ENCODE data around the gene GORASP2. TPM values are rescaled to one million over a fixed set of nuclear protein-coding genes. Genes with fewer than 3 reads are reported as not detected.
"Not testable (repeated sequence)": the region's sequence is repeated elsewhere in the genome, so short reads cannot be mapped to it uniquely, and the experiment has no call there.

Gene GORASP2
- total and polyA plus RNA-seq, 2 experiments from 2014 or later, result 44.5 to 45.2 TPM

GRCh38 chr2:170921873-170922272 lies 7.2 kb upstream of the GORASP2 start:
- peaks cover 13% of the 10 kb centered on the region for H3K27me3 Mint-ChIP-seq (ENCODE audit: insufficient read depth, low read depth, poor library complexity)
- not testable (repeated sequence) for H3K4me1 Mint-ChIP-seq; H4K20me1 ChIP-seq (replicated peaks; ENCODE audit: insufficient read depth); H3K4me3 ChIP-seq; H3K4me2 ChIP-seq; H3K27ac ChIP-seq (ENCODE audit: low read depth); DNase-seq (ENCODE audit: low spot score); ATAC-seq; H3K27ac Mint-ChIP-seq; H3K27me3 ChIP-seq (ENCODE audit: insufficient read depth); H3K9me2 ChIP-seq (ENCODE audit: insufficient read depth); H3K4me3 Mint-ChIP-seq; H2AFZ ChIP-seq; H3K36me3 ChIP-seq (ENCODE audit: insufficient read depth); H3K4me1 ChIP-seq (ENCODE audit: insufficient read depth); H3K79me2 ChIP-seq (replicated peaks; ENCODE audit: insufficient read depth); H3F3A ChIP-seq (replicated peaks; ENCODE audit: low read depth)
- H3K9me3 Mint-ChIP-seq, result peaks cover 81% of the 10 kb centered on the region
- peaks cover 67% of the 10 kb centered on the region for H3K36me3 Mint-ChIP-seq (ENCODE audit: low read depth)

GRCh38 chr2:170922634-170923494 lies 6.2 kb upstream of the GORASP2 start:
- H3K27ac Mint-ChIP-seq, result no peak overlapping the region
- Histone ChIP-seq H3K27me3 (ENCODE audit: insufficient read depth) (no peaks in the 10 kb centered on the region), H3F3A (replicated peaks; ENCODE audit: low read depth) (peaks cover 9% of the 10 kb centered on the region; the same call in 1 of the 2 replicates), H2AFZ (no peak overlapping the region), H4K20me1 (replicated peaks; ENCODE audit: insufficient read depth) (no peaks in the 10 kb centered on the region), H3K4me1 (ENCODE audit: insufficient read depth) (no peaks in the 10 kb centered on the region), H3K4me3 (no peak overlapping the region), H3K79me2 (replicated peaks; ENCODE audit: insufficient read depth) (no peaks in the 10 kb centered on the region), H3K36me3 (ENCODE audit: insufficient read depth) (no peaks in the 10 kb centered on the region), H3K27ac (ENCODE audit: low read depth) (no peak overlapping the region), H3K4me2 (no peak overlapping the region), H3K9me2 (ENCODE audit: insufficient read depth) (peaks cover 12% of the 10 kb centered on the region; the same call in 1 of the 2 replicates)
- TF ChIP-seq ZNF462 (CRISPR knock-in tag; IDR thresholded peaks at IDR 0.05), result no peak
- peaks cover 63% of the 10 kb centered on the region for H3K36me3 Mint-ChIP-seq (ENCODE audit: low read depth)
- H3K27me3 Mint-ChIP-seq (ENCODE audit: insufficient read depth, low read depth, poor library complexity), result peaks cover 15% of the 10 kb centered on the region
- no peak overlapping the region for H3K4me3 Mint-ChIP-seq
- peaks cover 74% of the 10 kb centered on the region for H3K9me3 Mint-ChIP-seq
- DNase-seq (ENCODE audit: low spot score), result no peak
- no peak for ATAC-seq
- peaks cover 2% of the 10 kb centered on the region; the same call in 2 of the 3 replicates for H3K4me1 Mint-ChIP-seq
